HG03575 (cell line): ENCODE results near the gene BRPF1.
"Not testable (repeated sequence)": the region's sequence is repeated elsewhere in the genome, so short reads cannot be mapped to it uniquely, and the experiment has no call there.

Experiments used
- ATAC-seq: cut with Tn5 transposase; IDR thresholded peaks from one replicate; pipeline ENCODE4 v1.9.1; 2021; ENCODE audit not compliant: unreplicated experiment, insufficient number of reproducible peaks, low FRiP score; ENCODE audit errors: extremely low read depth

BRPF1 gene

GRCh38 chr3:9757427-9757826, 25.9 kb downstream of the BRPF1 start:
- no peak for ATAC-seq

GRCh38 chr3:9760779-9761505, 29.4 kb downstream of the BRPF1 start:
- no peak for ATAC-seq

- no peak for ATAC-seq
Measured at GRCh38 chr3:9761919-9762318, 30.4 kb downstream of the BRPF1 start.

- no peak for ATAC-seq
Measured at GRCh38 chr3:9762871-9763270, 31.3 kb downstream of the BRPF1 start.

GRCh38 chr3:9765865-9766264, 34.3 kb downstream of the BRPF1 start:
- no peak for ATAC-seq

GRCh38 chr3:9767418-9767817, 35.9 kb downstream of the BRPF1 start:
- ATAC-seq: no peak

- ATAC-seq: no peak
Measured at GRCh38 chr3:9768141-9768775, 36.7 kb downstream of the BRPF1 start.

- no peak for ATAC-seq
Measured at GRCh38 chr3:9769012-9769411, 37.5 kb downstream of the BRPF1 start.

GRCh38 chr3:9769426-9770275, 38.1 kb downstream of the BRPF1 start, which contains the start of gene CAMK1:
CAMK1 (minus strand) TSS chr3:9769947; CDS start chr3:9767749, 2,198 bp downstream.
- ATAC-seq: no peak

- ATAC-seq: no peak
Measured at GRCh38 chr3:9770276-9770812, 38.8 kb downstream of the BRPF1 start.

GRCh38 chr3:9771007-9771406, 39.5 kb downstream of the BRPF1 start:
- ATAC-seq: not testable (repeated sequence)

- ATAC-seq: no peak
Measured at GRCh38 chr3:9776896-9777693, 45.6 kb downstream of the BRPF1 start.

GRCh38 chr3:9777694-9778021, 46.1 kb downstream of the BRPF1 start:
- ATAC-seq: no peak

- ATAC-seq: no peak
Measured at GRCh38 chr3:9778143-9779074, 46.9 kb downstream of the BRPF1 start.

- no peak for ATAC-seq
Measured at GRCh38 chr3:9779075-9779593, 47.6 kb downstream of the BRPF1 start.

- no peak for ATAC-seq
Measured at GRCh38 chr3:9779721-9780457, 48.4 kb downstream of the BRPF1 start.

GRCh38 chr3:9780458-9780812, 48.9 kb downstream of the BRPF1 start:
- ATAC-seq: no peak
